T-helper 1 cell treated with Interleukin-12 subunit alpha and Interleukin-12 subunit beta and Interleukin-4 antibody, amounts not matched to agents 30 μg/mL and 1 μg/mL, for 36 hours (primary cell): ENCODE measurements around the gene TAS2R5.

Source experiments
- H3K27ac Mint-ChIP-seq: one replicate; pipeline ENCODE4 v1.8.0; 2021; ENCODE audit warnings: mild to moderate bottlenecking, mixed read lengths
- H3K27me3 Mint-ChIP-seq: one replicate; pipeline ENCODE4 v1.8.0; 2021; ENCODE audit warnings: low read depth, mixed read lengths
- H3K36me3 Mint-ChIP-seq: one replicate; pipeline ENCODE4 v1.8.0; 2021; ENCODE audit warnings: low read depth, mixed read lengths
- H3K4me1 Mint-ChIP-seq: one replicate; pipeline ENCODE4 v1.8.0; 2021; ENCODE audit warnings: low read depth, mixed read lengths
- H3K4me3 Mint-ChIP-seq: one replicate; pipeline ENCODE4 v1.8.0; 2021; ENCODE audit warnings: mild to moderate bottlenecking, moderate library complexity, mixed read lengths
- H3K9me3 Mint-ChIP-seq: one replicate; pipeline ENCODE4 v1.8.0; 2021; ENCODE audit warnings: mixed read lengths

Gene TAS2R5

DNA sequence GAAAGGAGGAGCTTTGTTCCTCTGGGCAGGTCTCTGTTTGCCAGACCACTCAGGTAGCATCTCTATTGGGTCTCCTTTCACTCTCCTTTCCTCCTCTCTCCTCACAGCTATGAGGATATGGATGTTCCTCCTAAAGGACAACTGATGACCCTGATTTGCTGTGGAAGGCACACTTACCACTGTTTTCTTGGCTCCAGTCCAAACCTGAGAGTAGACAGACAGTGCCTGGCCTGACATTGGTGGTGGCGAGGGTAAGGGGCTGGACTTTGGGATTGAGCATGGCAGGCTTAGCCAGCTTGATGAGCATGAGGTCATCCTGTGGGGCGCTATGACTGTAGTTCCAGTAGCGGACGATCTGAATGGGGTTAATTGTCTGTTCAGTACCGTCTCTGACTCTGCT lies 47.7 kb downstream of the TAS2R5 start:
- Mint-ChIP-seq H3K27ac (no peak overlapping the region), H3K4me3 (no peak overlapping the region), H3K4me1 (no peaks in the 10 kb centered on the region), H3K27me3 (no peaks in the 10 kb centered on the region), H3K36me3 (no peaks in the 10 kb centered on the region), H3K9me3 (no peaks in the 10 kb centered on the region)

GRCh38 chr7:141838581-141838980 lies 48.6 kb downstream of the TAS2R5 start:
- no peaks in the 10 kb centered on the region for H3K4me1 Mint-ChIP-seq
- H3K9me3 Mint-ChIP-seq: no peaks in the 10 kb centered on the region
- H3K36me3 Mint-ChIP-seq: no peaks in the 10 kb centered on the region
- H3K27me3 Mint-ChIP-seq: no peaks in the 10 kb centered on the region
- H3K4me3 Mint-ChIP-seq: no peak overlapping the region
- H3K27ac Mint-ChIP-seq: no peak overlapping the region

DNA sequence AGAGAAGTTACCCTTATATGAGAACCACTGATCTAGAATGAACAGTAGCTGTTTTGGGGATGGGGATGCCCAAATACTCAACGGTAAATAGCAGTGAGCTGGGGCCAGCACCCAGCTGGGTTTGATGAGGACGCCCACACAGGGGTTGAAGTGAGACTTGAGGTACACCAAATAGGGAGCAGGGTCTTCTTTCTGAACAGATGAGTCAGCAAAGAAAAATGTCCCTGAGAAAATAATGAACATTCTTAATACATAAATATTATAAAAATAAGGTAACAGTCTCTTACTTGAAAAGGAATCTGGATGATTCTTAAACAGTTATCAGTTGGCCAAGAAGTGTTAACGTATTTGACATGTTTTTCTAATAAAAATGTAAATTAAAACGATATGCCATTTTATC lies 49.2 kb downstream of the TAS2R5 start:
- no peaks in the 10 kb centered on the region for H3K4me1 Mint-ChIP-seq
- no peaks in the 10 kb centered on the region for H3K9me3 Mint-ChIP-seq
- H3K4me3 Mint-ChIP-seq: no peak overlapping the region
- no peaks in the 10 kb centered on the region for H3K27me3 Mint-ChIP-seq
- no peak overlapping the region for H3K27ac Mint-ChIP-seq
- no peaks in the 10 kb centered on the region for H3K36me3 Mint-ChIP-seq

DNA sequence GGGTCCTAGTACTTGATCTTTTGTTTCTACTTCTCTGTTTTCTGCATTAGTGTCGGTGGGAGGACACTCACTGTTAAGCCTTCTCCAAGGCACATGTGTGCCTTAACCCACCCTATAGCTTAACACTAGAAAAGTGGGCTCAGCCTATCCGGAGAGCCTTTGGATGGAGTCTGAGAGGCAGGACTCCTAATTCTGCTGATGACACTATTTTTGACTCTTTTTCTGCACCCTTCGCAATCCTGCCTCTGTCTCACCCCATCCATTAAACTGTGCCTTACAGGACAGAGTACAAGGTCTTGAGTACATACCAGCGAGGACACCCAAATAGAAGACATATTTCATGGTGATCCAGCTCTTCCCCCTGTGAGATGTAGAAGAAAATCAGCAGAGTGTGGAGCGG lies 50.7 kb downstream of the TAS2R5 start:
- H3K4me1 Mint-ChIP-seq: no peaks in the 10 kb centered on the region
- no peak overlapping the region for H3K27ac Mint-ChIP-seq
- H3K27me3 Mint-ChIP-seq: no peaks in the 10 kb centered on the region
- no peaks in the 10 kb centered on the region for H3K9me3 Mint-ChIP-seq
- no peaks in the 10 kb centered on the region for H3K36me3 Mint-ChIP-seq
- no peak overlapping the region for H3K4me3 Mint-ChIP-seq
